Measurements from ENCODE around the gene FAM32A.
A peak's percentile ranks its signal among the peaks of the same experiment; 100 is the strongest.

FAM32A gene

GRCh38 chr19:16203256-16204004, 18.2 kb downstream of the FAM32A start:
- TF ChIP-seq CTCF (IDR thresholded peaks at IDR 0.05), result no peak
- Histone ChIP-seq H3K4me3 (no peak overlapping the region), H3K9me3 (no peaks in the 10 kb centered on the region), H3K27me3 (no peaks in the 10 kb centered on the region), H3K36me3 (peaks cover 28 to 78% (median 63%) of the 10 kb centered on the region in 3 donors), H3K4me1 (peaks cover 0 to 26% (median 20%) of the 10 kb centered on the region in 4 donors), H3K27ac (no peak overlapping the region)
- peak in 1 of 2 donors; percentile 55 for DNase-seq
- intact Hi-C loops (cut with DNase I; ENCODE audit: low total_unique reads), result no loop called here

GRCh38 chr19:16204005-16204294, 18.7 kb downstream of the FAM32A start:
- TF ChIP-seq CTCF (IDR thresholded peaks at IDR 0.05), result no peak
- peak in 1 of 2 donors; percentile 51 for DNase-seq
- intact Hi-C loops (cut with DNase I; ENCODE audit: low total_unique reads), result no loop called here
- Histone ChIP-seq H3K27ac (no peak overlapping the region), H3K4me3 (no peak overlapping the region), H3K36me3 (peaks cover 33 to 83% (median 68%) of the 10 kb centered on the region in 3 donors), H3K4me1 (peaks cover 0 to 21% (median 15%) of the 10 kb centered on the region in 4 donors), H3K27me3 (no peaks in the 10 kb centered on the region), H3K9me3 (no peaks in the 10 kb centered on the region)

- Histone ChIP-seq H3K27ac (no peak overlapping the region), H3K9me3 (no peaks in the 10 kb centered on the region), H3K36me3 (peaks cover 47 to 96% (median 83%) of the 10 kb centered on the region in 3 donors), H3K27me3 (no peaks in the 10 kb centered on the region), H3K4me3 (no peak overlapping the region), H3K4me1 (peaks cover 0 to 6% (median 1%) of the 10 kb centered on the region in 4 donors)
- DNase-seq, result peak; percentile 18 to 43
- intact Hi-C loops (cut with DNase I; ENCODE audit: low total_unique reads), result no loop called here
- no peak for TF ChIP-seq CTCF (IDR thresholded peaks at IDR 0.05)
These were observed 20.2 kb downstream of the FAM32A start for GRCh38 chr19:16205205-16206045.

GRCh38 chr19:16206046-16206605, 20.9 kb downstream of the FAM32A start:
- Histone ChIP-seq H3K4me1 (no peaks in the 10 kb centered on the region), H3K36me3 (peaks cover 51 to 97% (median 89%) of the 10 kb centered on the region in 3 donors), H3K27ac (no peak overlapping the region), H3K27me3 (no peaks in the 10 kb centered on the region), H3K9me3 (no peaks in the 10 kb centered on the region), H3K4me3 (no peak overlapping the region)
- intact Hi-C loops (cut with DNase I; ENCODE audit: low total_unique reads), result no loop called here
- TF ChIP-seq CTCF (IDR thresholded peaks at IDR 0.05), result no peak
- peak in 1 of 2 donors; percentile 9 for DNase-seq

GRCh38 chr19:16206637-16207036, 21.4 kb downstream of the FAM32A start:
- Histone ChIP-seq H3K4me1 (no peaks in the 10 kb centered on the region), H3K27me3 (no peaks in the 10 kb centered on the region), H3K36me3 (peaks cover 56 to 100% (median 92%) of the 10 kb centered on the region in 3 donors), H3K9me3 (no peaks in the 10 kb centered on the region), H3K27ac (no peak overlapping the region), H3K4me3 (no peak overlapping the region)
- TF ChIP-seq CTCF (IDR thresholded peaks at IDR 0.05), result no peak
- DNase-seq, result peak in 1 of 2 donors; percentile 9
- intact Hi-C loops (cut with DNase I; ENCODE audit: low total_unique reads), result no loop called here

Measured in tibial artery (tissue), 4 donors.